Endothelial cell (in vitro differentiated cells): Measurements from ENCODE around the gene RFC4. TPM values are rescaled to one million over a fixed set of nuclear protein-coding genes. Genes with fewer than 3 reads are reported as not detected.

Source experiments
- DNase-seq: peaks from one replicate; pipeline ENCODE4 v3.0.0; 2021; ENCODE audit warnings: low spot score
- H3K27ac Mint-ChIP-seq: one replicate; pipeline ENCODE4 v1.8.0; 2021; ENCODE audit warnings: mixed read lengths, inconsistent platforms; ENCODE audit not compliant: unreplicated experiment
- H3K27me3 Mint-ChIP-seq: one replicate; pipeline ENCODE4 v1.8.0; 2021; ENCODE audit warnings: mild to moderate bottlenecking, moderate library complexity, mixed read lengths, inconsistent platforms; ENCODE audit not compliant: unreplicated experiment
- H3K36me3 Mint-ChIP-seq: one replicate; pipeline ENCODE4 v1.8.0; 2021; ENCODE audit warnings: mild to moderate bottlenecking, low read depth, mixed read lengths, inconsistent platforms; ENCODE audit not compliant: unreplicated experiment
- H3K4me1 Mint-ChIP-seq: one replicate; pipeline ENCODE4 v1.8.0; 2021; ENCODE audit warnings: mild to moderate bottlenecking, mixed read lengths, inconsistent platforms; ENCODE audit not compliant: unreplicated experiment
- H3K4me3 Mint-ChIP-seq: one replicate; pipeline ENCODE4 v1.8.0; 2021; ENCODE audit warnings: mild to moderate bottlenecking, mixed read lengths, inconsistent platforms; ENCODE audit not compliant: unreplicated experiment
- H3K9me3 Mint-ChIP-seq: one replicate; pipeline ENCODE4 v1.8.0; 2021; ENCODE audit warnings: mixed read lengths, inconsistent platforms; ENCODE audit not compliant: unreplicated experiment
- total RNA-seq: library from RNA; stranded (reverse); fragmentation: NEBNext Ultra II Directional; extraction: Animal tissue kit (Norgen Biotek cat#: 25700); gene quantifications from one replicate; pipeline ENCODE4 v1.2.1, GENCODE V29; 2021; ENCODE audit not compliant: unreplicated experiment
- TF ChIP-seq, protein P1 (sequence below): fragments of 200-600 bp; sonication (generic); IDR thresholded peaks from one replicate; pipeline ENCODE4 v1.5.0; 2021; ENCODE audit warnings: antibody characterized with exemption; ENCODE audit not compliant: unreplicated experiment

RFC4 gene
- total RNA-seq, 1 donor from 2014 or later = 30.2 TPM

GRCh38 chr3:186772281-186772694 is 34.0 kb downstream of the RFC4 start:
- TF ChIP-seq, protein P1, sequence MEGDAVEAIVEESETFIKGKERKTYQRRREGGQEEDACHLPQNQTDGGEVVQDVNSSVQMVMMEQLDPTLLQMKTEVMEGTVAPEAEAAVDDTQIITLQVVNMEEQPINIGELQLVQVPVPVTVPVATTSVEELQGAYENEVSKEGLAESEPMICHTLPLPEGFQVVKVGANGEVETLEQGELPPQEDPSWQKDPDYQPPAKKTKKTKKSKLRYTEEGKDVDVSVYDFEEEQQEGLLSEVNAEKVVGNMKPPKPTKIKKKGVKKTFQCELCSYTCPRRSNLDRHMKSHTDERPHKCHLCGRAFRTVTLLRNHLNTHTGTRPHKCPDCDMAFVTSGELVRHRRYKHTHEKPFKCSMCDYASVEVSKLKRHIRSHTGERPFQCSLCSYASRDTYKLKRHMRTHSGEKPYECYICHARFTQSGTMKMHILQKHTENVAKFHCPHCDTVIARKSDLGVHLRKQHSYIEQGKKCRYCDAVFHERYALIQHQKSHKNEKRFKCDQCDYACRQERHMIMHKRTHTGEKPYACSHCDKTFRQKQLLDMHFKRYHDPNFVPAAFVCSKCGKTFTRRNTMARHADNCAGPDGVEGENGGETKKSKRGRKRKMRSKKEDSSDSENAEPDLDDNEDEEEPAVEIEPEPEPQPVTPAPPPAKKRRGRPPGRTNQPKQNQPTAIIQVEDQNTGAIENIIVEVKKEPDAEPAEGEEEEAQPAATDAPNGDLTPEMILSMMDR = no peak
- no peak overlapping the region for H3K4me3 Mint-ChIP-seq
- H3K27ac Mint-ChIP-seq = no peak overlapping the region
- H3K36me3 Mint-ChIP-seq = no peaks in the 10 kb centered on the region
- no peaks in the 10 kb centered on the region for H3K4me1 Mint-ChIP-seq
- DNase-seq = no peak
- H3K27me3 Mint-ChIP-seq = peaks cover 3% of the 10 kb centered on the region
- no peaks in the 10 kb centered on the region for H3K9me3 Mint-ChIP-seq

GRCh38 chr3:186760897-186761447 is 45.3 kb downstream of the RFC4 start:
- Mint-ChIP-seq H3K9me3 (no peaks in the 10 kb centered on the region), H3K36me3 (no peaks in the 10 kb centered on the region), H3K27me3 (no peaks in the 10 kb centered on the region), H3K4me1 (no peaks in the 10 kb centered on the region), H3K27ac (no peak overlapping the region), H3K4me3 (no peak overlapping the region)
- TF ChIP-seq, protein P1 = no peak
- no peak for DNase-seq

GRCh38 chr3:186760141-186760833 is 46.0 kb downstream of the RFC4 start:
- Mint-ChIP-seq H3K36me3 (no peaks in the 10 kb centered on the region), H3K27me3 (no peaks in the 10 kb centered on the region), H3K9me3 (no peaks in the 10 kb centered on the region), H3K4me3 (no peak overlapping the region), H3K27ac (no peak overlapping the region), H3K4me1 (no peaks in the 10 kb centered on the region)
- TF ChIP-seq, protein P1 = no peak
- no peak for DNase-seq

DNA sequence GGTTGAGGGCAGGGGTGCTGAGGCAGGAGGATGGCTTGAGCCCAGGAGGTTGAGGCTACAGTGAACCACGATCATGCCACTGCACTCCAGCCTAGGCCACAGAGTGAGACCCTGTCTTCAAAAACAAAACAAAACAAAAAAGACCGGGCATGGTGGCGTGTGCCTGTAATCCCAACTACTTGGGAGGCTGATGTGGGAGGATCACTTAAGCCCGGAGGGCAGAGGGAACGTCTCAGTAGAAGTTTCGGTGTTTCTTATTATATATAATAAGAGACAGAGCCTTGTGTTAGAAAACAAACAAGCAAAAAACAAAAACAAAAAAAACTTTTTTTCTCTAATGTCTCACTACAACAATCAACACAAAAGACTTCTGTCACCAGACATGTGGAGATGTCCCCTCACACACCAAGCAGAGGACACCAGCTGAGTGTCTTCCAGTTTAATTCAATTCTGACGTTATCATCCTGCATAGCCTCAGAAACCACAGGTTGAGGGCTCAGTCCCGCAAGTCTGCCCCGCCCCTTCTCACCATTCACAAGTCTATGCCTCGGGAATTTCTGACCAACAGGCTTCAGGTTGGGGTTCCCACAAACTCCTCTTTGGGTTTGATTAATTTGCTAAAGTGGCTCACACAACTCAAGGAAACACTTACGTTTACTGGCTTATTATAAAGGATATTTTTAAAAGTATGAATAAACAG is 46.9 kb downstream of the RFC4 start:
- DNase-seq = no peak
- Mint-ChIP-seq H3K4me1 (no peaks in the 10 kb centered on the region), H3K27ac (no peak overlapping the region), H3K36me3 (no peaks in the 10 kb centered on the region), H3K9me3 (no peaks in the 10 kb centered on the region), H3K4me3 (no peak overlapping the region), H3K27me3 (no peaks in the 10 kb centered on the region)
- TF ChIP-seq, protein P1 = no peak
